Endodermal cell (in vitro differentiated cells): Measurements from ENCODE around the gene ANKS1B. TPM values are rescaled to one million over a fixed set of nuclear protein-coding genes. Genes with fewer than 3 reads are reported as not detected.

Source experiments
- DNase-seq: peaks from one replicate; pipeline ENCODE4 v3.0.0-alpha.2; 2017
- H3K27ac ChIP-seq: 2 replicates; pipeline ENCODE4 v1.5.1; 2013; ENCODE audit warnings: mild to moderate bottlenecking, low read depth, low read length, moderate library complexity
- H3K27me3 ChIP-seq: 2 replicates; pipeline ENCODE4 v1.6.1; 2013; ENCODE audit warnings: mild to moderate bottlenecking, low read length, moderate library complexity; ENCODE audit not compliant: insufficient read depth, control insufficient read depth, poor library complexity, severe bottlenecking
- H3K36me3 ChIP-seq: 2 replicates; pipeline ENCODE4 v1.7.0; 2013; ENCODE audit warnings: mild to moderate bottlenecking, low read length, moderate library complexity; ENCODE audit not compliant: control insufficient read depth, insufficient read depth
- H3K4me1 ChIP-seq: one replicate; pipeline ENCODE4 v1.7.0; 2013; ENCODE audit warnings: low read length; ENCODE audit not compliant: control insufficient read depth, insufficient read depth
- H3K4me3 ChIP-seq: 2 replicates; pipeline ENCODE4 v1.5.1; 2013; ENCODE audit warnings: mild to moderate bottlenecking, low read length, moderate library complexity
- H3K9ac ChIP-seq: 2 replicates; pipeline ENCODE4 v1.6.1; 2013; ENCODE audit warnings: mild to moderate bottlenecking, low read length, moderate library complexity; ENCODE audit not compliant: poor library complexity, severe bottlenecking; ENCODE audit errors: extremely low read depth
- H3K9me3 ChIP-seq: 2 replicates; pipeline ENCODE4 v1.6.1; 2013; ENCODE audit warnings: mild to moderate bottlenecking, low read length, moderate library complexity; ENCODE audit not compliant: control insufficient read depth
- H3K27ac Mint-ChIP-seq: 2 replicates; pipeline ENCODE4 v1.8.0; 2020; ENCODE audit warnings: mixed read lengths
- H3K27me3 Mint-ChIP-seq: 2 replicates; pipeline ENCODE4 v1.8.0; 2021; ENCODE audit warnings: mild to moderate bottlenecking, mixed read lengths; ENCODE audit not compliant: insufficient read depth
- H3K36me3 Mint-ChIP-seq: 2 replicates; pipeline ENCODE4 v1.8.0; 2020; ENCODE audit warnings: low read depth, mixed read lengths
- H3K4me1 Mint-ChIP-seq: 2 replicates; pipeline ENCODE4 v1.8.0; 2020; ENCODE audit warnings: mixed read lengths
- H3K4me3 Mint-ChIP-seq: 2 replicates; pipeline ENCODE4 v1.8.0; 2020; ENCODE audit warnings: mild to moderate bottlenecking, moderate library complexity, mixed read lengths
- H3K9me3 Mint-ChIP-seq: 2 replicates; pipeline ENCODE4 v1.8.0; 2020; ENCODE audit warnings: mild to moderate bottlenecking, mixed read lengths
- WGBS, 2 experiments: methylation state at CpG; one replicate each; pipeline versions ENCODE4 v1.1.5 to v1.1.7; 2013; ENCODE audit warnings: missing lambda C conversion rate in 2 of 2, mixed read lengths in 1 of 2; ENCODE audit not compliant: insufficient coverage in 1 of 2, insufficient read length in 1 of 2; 5-methylcytosine and 5-hydroxymethylcytosine counted together
- total RNA-seq, 2 donors: library from RNA; stranded (reverse); fragmentation: NEBNext Ultra II Directional in 1 of 2; extraction: Animal tissue kit (Norgen Biotek cat#: 25700) in 1 of 2; gene quantifications; 2 replicates in 1 of 2; 3 replicates in 1 of 2; pipeline ENCODE4 v1.2.1, GENCODE V29; 2021
- TF ChIP-seq, protein P1 (sequence below): fragments of 200-600 bp; sonication (generic); conservative IDR thresholded peaks from 2 replicates; pipeline ENCODE4 v1.5.0; 2021; ENCODE audit warnings: antibody characterized with exemption, mild to moderate bottlenecking

The ANKS1B gene
- total RNA-seq, 2 donors from 2014 or later: 28.5 to 65.8 TPM

DNA sequence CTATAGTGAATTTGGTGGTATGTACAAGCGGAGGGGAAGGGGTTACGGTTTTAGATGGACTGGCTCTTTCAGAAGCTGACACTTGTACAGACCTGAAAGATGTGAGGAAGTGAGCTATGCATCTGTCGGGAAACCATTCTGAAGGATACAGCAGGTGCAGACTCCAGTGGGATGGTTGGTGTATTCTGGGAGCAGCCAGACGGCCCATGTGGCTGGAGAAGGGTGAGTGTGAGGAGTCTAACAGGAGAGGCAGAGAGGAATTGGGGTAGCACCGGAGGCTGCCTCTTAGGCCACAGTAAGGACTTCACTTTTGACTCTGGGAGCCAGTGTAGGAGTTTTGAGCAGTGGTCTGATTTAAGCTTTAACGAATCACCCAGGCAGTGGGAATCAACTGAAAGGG lies 1248.9 kb downstream of the ANKS1B start:
- TF ChIP-seq, protein P1, sequence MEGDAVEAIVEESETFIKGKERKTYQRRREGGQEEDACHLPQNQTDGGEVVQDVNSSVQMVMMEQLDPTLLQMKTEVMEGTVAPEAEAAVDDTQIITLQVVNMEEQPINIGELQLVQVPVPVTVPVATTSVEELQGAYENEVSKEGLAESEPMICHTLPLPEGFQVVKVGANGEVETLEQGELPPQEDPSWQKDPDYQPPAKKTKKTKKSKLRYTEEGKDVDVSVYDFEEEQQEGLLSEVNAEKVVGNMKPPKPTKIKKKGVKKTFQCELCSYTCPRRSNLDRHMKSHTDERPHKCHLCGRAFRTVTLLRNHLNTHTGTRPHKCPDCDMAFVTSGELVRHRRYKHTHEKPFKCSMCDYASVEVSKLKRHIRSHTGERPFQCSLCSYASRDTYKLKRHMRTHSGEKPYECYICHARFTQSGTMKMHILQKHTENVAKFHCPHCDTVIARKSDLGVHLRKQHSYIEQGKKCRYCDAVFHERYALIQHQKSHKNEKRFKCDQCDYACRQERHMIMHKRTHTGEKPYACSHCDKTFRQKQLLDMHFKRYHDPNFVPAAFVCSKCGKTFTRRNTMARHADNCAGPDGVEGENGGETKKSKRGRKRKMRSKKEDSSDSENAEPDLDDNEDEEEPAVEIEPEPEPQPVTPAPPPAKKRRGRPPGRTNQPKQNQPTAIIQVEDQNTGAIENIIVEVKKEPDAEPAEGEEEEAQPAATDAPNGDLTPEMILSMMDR: no peak
- DNase-seq: no peak
- Histone ChIP-seq H3K9me3 (no peaks in the 10 kb centered on the region), H3K27ac (no peak overlapping the region), H3K36me3 (peaks cover 30% of the 10 kb centered on the region), H3K9ac (peak overlapping the region; percentile 50), H3K27me3 (no peaks in the 10 kb centered on the region), H3K4me3 (no peak overlapping the region), H3K4me1 (peaks cover 19% of the 10 kb centered on the region)
- H3K27me3 Mint-ChIP-seq: peaks cover 17% of the 10 kb centered on the region
- peaks cover 18% of the 10 kb centered on the region for H3K36me3 Mint-ChIP-seq
- WGBS, 2 experiments: 91 to 92% methylated on average over 6 of the region's 6 CpGs
- H3K4me3 Mint-ChIP-seq: no peak overlapping the region
- no peaks in the 10 kb centered on the region for H3K9me3 Mint-ChIP-seq
- H3K4me1 Mint-ChIP-seq: peaks cover 20% of the 10 kb centered on the region
- H3K27ac Mint-ChIP-seq: peak overlapping the region; percentile 6

DNA sequence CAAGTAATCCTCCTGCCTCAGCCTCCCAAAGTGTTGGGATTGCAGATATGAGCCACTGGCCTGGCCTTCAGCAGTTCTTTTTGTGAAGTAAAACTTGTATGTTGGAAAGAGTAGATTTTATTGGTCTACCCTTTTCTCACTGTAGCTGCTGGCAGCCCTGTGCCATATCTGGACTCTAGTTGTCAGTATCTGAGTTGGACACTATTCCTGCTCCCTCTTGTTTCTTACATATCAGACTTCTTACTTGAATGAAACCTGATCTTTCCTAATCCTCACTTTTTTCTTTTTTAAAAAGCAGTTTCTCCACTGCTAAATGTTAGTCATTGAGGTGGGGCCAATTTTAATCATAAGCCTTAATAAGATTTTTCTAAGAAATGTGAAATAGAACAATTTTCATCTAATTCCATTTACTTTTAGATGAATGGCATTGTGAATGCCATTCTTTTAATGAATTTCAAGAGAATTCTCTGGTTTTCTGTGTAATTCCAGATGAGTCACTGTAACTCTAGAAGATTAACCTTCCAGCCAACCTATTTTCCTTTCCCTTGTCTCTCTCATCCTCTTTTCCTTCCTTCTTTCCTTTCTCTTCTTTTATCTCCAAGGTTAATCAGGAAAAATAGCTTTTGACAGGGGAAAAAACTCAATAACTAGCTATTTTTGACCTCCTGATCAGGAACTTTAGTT lies 1250.9 kb downstream of the ANKS1B start:
- H3K9me3 Mint-ChIP-seq: no peaks in the 10 kb centered on the region
- Histone ChIP-seq H3K27me3 (no peaks in the 10 kb centered on the region), H3K4me3 (no peak overlapping the region), H3K36me3 (peaks cover 50% of the 10 kb centered on the region), H3K9me3 (no peaks in the 10 kb centered on the region), H3K9ac (no peak overlapping the region), H3K4me1 (peaks cover 19% of the 10 kb centered on the region), H3K27ac (no peak overlapping the region)
- H3K4me3 Mint-ChIP-seq: no peak overlapping the region
- peaks cover 5% of the 10 kb centered on the region for H3K27me3 Mint-ChIP-seq
- H3K4me1 Mint-ChIP-seq: peaks cover 20% of the 10 kb centered on the region
- H3K36me3 Mint-ChIP-seq: peaks cover 31% of the 10 kb centered on the region
- TF ChIP-seq, protein P1: no peak
- DNase-seq: no peak
- H3K27ac Mint-ChIP-seq: no peak overlapping the region

DNA sequence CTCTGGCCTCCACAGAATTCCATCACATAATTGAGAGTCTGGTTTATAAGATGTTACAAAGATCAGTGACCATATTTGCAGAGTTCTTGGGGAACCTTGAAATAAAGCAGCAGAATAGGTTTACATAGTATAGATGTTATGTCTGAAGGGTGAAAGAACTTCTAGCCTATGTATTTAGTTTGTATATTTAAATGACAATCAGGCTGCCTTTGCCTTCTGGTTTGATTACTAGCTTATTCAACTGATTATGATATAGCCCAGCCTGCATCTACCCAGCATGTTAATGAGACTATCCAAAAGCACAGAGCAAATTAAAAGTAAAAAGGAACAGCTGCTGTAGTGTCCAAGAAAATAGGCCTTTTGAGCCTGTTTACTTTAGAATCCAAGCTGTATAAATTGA lies 1254.3 kb downstream of the ANKS1B start:
- H3K4me3 Mint-ChIP-seq: no peak overlapping the region
- no peaks in the 10 kb centered on the region for H3K4me1 Mint-ChIP-seq
- no peak overlapping the region for H3K9ac ChIP-seq
- TF ChIP-seq, protein P1: no peak
- H3K9me3 Mint-ChIP-seq: no peaks in the 10 kb centered on the region
- H3K4me1 ChIP-seq: peaks cover 2% of the 10 kb centered on the region
- no peak overlapping the region for H3K27ac Mint-ChIP-seq
- no peaks in the 10 kb centered on the region for H3K27me3 Mint-ChIP-seq
- peaks cover 47% of the 10 kb centered on the region for H3K36me3 Mint-ChIP-seq
- peaks cover 76% of the 10 kb centered on the region for H3K36me3 ChIP-seq
- H3K27me3 ChIP-seq: no peaks in the 10 kb centered on the region
- no peaks in the 10 kb centered on the region for H3K9me3 ChIP-seq
- no peak overlapping the region for H3K27ac ChIP-seq
- no peak overlapping the region for H3K4me3 ChIP-seq
- DNase-seq: no peak
